Erythroblast (primary cell): ENCODE results near the gene LRBA.
"Not testable (repeated sequence)": the region's sequence is repeated elsewhere in the genome, so short reads cannot be mapped to it uniquely, and the experiment has no call there.

ENCODE experiments used
- DNase-seq, 2 experiments: peaks; one replicate each; lab custom pipeline; 2025; lab: John Stamatoyannopoulos, UW
- GATA1 ChIP-seq: IDR thresholded peaks from 2 replicates; pipeline ENCODE4 v1.6.1; 2011; ENCODE audit warnings: low read depth, mild to moderate bottlenecking, control low read depth, low read length, moderate library complexity
- POLR2A ChIP-seq: IDR thresholded peaks from 2 replicates; pipeline ENCODE4 v1.6.1; 2011; ENCODE audit warnings: mild to moderate bottlenecking, low read length

Gene LRBA

GRCh38 chr4:151014521-151015458, at the start of gene LRBA:
Gene LRBA, minus strand, starts transcription at chr4:151015284. Its CDS starts 642 bp downstream, at chr4:151014642.
- DNase-seq, result peak; percentile 84
- no peak for TF ChIP-seq POLR2A
- TF ChIP-seq GATA1, result no peak

- DNase-seq, result not testable (repeated sequence)
These were observed 48.1 kb upstream of the LRBA start for GRCh38 chr4:151063143-151063542.

- DNase-seq, result no peak
- TF ChIP-seq GATA1 (no peak), POLR2A (no peak)
These were observed 40.5 kb upstream of the LRBA start for GRCh38 chr4:151055539-151055938.

GRCh38 chr4:151052785-151053184, 37.7 kb upstream of the LRBA start:
- no peak for DNase-seq
- TF ChIP-seq GATA1, result no peak
- TF ChIP-seq POLR2A, result no peak

GRCh38 chr4:151049430-151049884, 34.4 kb upstream of the LRBA start:
- TF ChIP-seq POLR2A (no peak), GATA1 (no peak)
- no peak for DNase-seq

GRCh38 chr4:151048913-151049312, 33.8 kb upstream of the LRBA start:
- TF ChIP-seq GATA1 (no peak), POLR2A (no peak)

GRCh38 chr4:151046609-151047008, 31.5 kb upstream of the LRBA start:
- DNase-seq, result no peak
- TF ChIP-seq GATA1 (no peak), POLR2A (no peak)

More at GRCh38 chr4:151048913-151049312, 33.8 kb upstream of the LRBA start:
- DNase-seq, result no peak

GRCh38 chr4:151045907-151046306, 30.8 kb upstream of the LRBA start:
- no peak for TF ChIP-seq POLR2A
- no peak for TF ChIP-seq GATA1
- peak; percentile 4 to 8 for DNase-seq

GRCh38 chr4:151043803-151044515, 28.9 kb upstream of the LRBA start:
- TF ChIP-seq GATA1, result no peak
- no peak for TF ChIP-seq POLR2A
- no peak for DNase-seq

- no peak for DNase-seq
- no peak for TF ChIP-seq POLR2A
- TF ChIP-seq GATA1, result no peak
These were observed 24.6 kb upstream of the LRBA start for GRCh38 chr4:151039733-151040132.

GRCh38 chr4:151038452-151039157, 23.5 kb upstream of the LRBA start:
- no peak for DNase-seq
- no peak for TF ChIP-seq GATA1

GRCh38 chr4:151035911-151036310, 20.8 kb upstream of the LRBA start:
- no peak for DNase-seq
- TF ChIP-seq POLR2A (no peak), GATA1 (no peak)

- no peak for DNase-seq
- TF ChIP-seq GATA1 (no peak), POLR2A (no peak)
These were observed 20.2 kb upstream of the LRBA start for GRCh38 chr4:151035328-151035727.

- no peak for DNase-seq
- TF ChIP-seq GATA1, result no peak
- TF ChIP-seq POLR2A, result no peak
These were observed 19.7 kb upstream of the LRBA start for GRCh38 chr4:151034829-151035228.
